ENCODE measurements around the gene SPINT2.
"Not testable (repeated sequence)": the region's sequence is repeated elsewhere in the genome, so short reads cannot be mapped to it uniquely, and the experiment has no call there.

Gene SPINT2

DNA sequence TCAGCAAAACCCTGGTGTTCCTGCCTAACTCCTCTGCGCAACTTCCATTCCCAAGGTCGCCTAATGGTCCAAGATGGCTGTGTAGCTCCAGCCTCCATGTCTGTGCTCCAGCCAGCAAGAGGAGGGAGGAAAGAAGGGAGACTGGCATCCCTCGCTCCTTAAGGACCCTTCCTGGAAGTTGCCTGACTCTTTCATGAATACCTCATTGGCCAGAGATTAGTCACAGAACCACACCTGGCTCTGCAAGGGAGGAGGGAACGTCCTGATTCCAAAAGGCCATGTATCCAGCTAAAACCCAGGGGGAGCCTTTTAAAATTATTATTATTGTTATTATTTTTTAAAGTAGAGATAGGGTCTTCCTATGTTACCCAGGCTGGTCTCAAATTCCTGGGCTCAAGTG, 60.1 kb downstream of the SPINT2 start:
- DNase-seq: no peak

DNA sequence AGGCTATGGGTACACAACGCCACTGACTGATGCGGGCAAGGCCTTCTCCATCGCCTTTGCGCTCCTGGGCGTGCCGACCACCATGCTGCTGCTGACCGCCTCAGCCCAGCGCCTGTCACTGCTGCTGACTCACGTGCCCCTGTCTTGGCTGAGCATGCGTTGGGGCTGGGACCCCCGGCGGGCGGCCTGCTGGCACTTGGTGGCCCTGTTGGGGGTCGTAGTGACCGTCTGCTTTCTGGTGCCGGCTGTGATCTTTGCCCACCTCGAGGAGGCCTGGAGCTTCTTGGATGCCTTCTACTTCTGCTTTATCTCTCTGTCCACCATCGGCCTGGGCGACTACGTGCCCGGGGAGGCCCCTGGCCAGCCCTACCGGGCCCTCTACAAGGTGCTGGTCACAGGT, 62.2 kb downstream of the SPINT2 start:
- no peak for DNase-seq

DNA sequence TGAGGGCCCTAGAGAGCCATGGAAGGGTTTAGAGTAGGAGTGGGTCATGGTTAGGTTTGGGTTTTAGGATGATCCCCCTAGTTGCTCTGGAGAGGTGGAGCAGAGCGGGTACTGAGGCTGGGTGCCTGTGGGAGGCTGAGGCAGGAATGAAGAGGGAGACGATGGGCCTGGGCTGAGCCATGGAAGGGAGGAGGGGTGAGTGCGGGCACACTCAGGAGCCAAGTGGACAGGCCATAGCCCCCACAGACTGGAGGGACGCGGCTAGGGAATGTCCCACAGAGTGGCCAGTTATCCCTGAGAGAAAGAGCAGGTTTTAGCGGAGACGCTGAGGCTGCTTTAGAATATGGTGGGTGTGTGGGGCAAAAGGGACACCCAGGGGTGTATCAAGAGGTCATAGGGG, 65.3 kb downstream of the SPINT2 start:
- no peak for DNase-seq

DNA sequence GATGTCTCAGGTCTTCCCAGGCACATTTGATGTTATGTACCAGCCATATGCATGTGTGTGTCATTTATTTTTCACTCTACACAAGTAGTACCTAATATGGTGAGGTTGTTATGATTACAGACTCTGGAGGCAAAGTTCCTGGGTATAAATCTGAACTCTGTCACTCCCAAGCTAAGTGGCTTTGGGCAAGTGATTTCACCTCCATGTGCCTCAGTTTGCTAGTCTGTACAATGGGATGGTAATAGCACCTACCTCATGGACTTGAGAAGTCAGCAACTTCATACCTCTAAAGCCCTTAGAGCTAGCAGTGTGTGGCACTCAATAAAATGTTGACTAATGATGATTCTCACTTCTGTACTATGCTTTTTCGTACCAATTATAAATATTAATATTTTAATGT, 67.4 kb downstream of the SPINT2 start:
- no peak for DNase-seq

DNA sequence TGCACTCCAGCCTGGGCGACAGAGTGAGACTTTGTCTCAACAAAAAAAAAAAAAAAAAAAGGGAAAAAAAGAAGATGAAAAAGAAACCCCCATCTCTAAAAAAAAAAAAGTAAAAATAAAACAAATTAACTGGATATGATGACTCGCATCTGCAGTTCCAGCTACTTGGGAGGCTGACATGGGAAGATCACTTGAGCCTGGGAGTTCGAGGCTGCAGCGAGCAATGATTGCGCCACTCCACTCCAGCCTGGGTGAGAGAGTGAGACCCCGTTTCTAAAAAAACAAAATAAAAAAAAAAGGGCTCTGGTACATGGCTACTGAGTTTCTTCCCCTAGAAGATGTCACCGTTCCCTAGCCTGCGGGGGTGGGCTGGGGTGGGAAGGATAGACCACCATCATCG, 68.9 kb downstream of the SPINT2 start:
- no peak for DNase-seq

DNA sequence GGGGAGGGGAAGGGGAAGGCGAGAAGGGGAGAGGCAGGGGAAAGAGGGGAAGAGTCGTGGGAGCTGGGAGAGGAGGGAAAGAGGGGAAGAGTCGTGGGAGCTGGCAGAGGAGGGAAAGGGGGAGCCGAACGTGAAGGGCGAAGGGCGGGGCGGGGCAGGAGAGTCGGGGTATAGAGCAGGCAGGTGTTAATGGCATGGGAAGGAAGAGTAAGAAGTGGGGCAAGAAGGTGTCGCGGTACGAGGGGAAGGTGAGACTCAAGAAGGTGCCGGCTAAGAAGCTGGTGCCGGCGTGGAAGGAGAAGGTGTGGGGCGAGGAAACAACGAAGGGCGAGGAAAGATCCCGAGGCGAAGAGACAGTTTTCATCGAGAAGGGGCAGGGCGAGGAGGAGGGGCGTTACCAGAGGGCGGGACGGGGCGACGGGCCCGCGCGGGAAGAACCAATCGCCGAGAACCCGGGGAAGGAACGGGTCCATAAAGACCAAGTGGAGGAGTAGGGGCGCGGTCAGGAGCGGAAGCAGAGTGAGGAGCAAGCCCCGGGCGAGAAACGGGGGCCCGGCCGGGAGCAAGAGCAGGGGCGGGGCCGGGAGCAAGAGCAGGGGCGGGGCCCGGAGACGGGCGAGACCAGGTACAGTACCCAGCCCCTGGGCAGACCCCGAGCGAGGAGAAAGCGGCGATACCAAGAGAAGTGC, 71.7 kb downstream of the SPINT2 start:
- DNase-seq: peak; percentile 92

DNA sequence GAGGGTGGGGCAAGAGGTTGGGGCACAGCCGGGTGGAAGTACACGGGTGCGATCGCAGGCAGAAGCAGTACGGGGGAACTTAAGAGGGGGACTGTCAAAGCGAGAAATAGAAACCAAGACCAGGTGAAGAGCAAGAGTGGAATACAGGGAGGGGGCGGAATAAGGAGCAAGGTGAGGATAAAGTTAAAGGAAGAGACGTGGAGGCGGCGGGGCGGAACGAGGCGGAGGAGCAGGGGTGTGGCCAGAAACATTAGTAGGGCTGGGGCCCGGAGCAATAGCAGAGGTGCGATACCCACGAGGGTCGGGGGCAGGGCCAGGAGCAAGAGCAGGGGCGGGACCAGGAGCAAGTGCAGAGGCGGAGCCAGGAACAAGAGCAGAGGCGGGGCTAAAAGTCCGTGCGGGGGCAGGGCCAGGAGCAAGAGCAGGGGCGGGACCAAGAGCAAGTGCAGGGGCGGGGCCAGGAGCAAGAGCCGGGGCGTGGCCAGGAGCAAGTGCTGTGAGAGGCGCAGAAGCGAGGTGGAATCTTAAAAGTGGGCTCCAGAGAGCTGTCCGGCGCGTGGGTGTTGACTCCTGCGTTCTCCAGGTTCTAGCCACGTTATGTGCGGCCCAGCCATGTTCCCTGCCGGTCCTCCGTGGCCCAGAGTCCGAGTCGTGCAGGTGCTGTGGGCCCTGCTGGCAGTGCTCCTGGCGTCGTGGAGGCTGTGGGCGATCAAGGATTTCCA, 72.4 kb downstream of the SPINT2 start:
- DNase-seq: peak; percentile 87

DNA sequence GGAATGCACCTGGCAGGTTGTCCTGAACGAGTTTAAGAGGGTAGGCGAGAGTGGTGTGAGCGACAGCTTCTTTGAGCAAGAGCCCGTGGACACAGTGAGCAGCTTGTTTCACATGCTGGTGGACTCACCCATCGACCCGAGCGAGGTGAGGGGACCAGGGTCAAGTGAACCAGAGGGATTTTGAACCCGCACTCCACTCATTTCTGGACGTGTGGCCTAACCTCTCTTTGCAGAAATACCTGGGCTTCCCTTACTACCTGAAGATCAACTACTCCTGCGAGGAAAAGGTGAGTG, 72.9 kb downstream of the SPINT2 start:
- no peak for DNase-seq

DNA sequence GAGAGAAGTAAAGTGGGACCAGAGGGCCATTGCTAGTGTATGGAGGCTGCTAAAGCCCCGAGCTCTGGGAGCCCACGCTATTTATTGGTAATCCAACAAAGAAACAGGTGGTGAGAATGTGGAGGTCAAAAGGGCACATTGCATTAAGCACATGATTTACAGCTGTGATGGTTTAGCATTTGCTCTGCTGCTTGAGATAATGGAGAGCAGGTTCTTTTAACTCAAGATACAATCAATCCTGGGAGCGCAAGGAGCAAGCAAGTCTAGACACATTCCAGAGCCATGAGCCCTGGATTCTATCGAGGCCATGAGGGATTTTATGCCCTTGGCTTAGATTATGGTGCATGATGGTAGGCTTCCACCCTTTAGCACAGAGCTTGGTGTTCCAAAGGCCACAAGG, 74.6 kb downstream of the SPINT2 start:
- not testable (repeated sequence) for DNase-seq

DNA sequence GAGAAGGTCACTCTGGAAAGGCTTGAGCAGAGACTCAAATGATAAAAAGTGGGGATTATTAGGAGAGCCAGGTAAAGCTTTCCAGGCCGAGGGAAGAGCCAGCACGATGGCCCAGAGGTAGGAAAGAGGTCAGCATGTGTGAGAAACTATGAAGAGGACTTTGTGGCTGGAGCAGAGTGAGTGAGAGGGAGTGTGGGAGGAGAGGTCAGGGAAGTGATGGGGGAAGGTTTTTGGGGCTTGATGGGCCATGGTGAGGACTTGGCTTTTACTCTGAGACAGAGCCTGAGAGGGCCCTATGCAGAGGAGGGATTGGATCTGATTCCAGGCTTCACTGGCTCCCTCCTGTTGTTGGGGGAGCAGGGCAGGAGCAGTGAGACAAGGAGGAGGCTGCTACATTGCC, 76.6 kb downstream of the SPINT2 start:
- no peak for DNase-seq
